SU-DHL-6 (cell line): Measurements from ENCODE around the gene ERI2.

Source experiments
- H2AFZ ChIP-seq: fragments of 200-600 bp; sonication (generic); 2 replicates; pipeline ENCODE4 v1.6.1; 2014; ENCODE audit warnings: low read depth, mild to moderate bottlenecking, moderate library complexity, mixed read lengths, antibody characterized with exemption, low read length; ENCODE audit not compliant: severe bottlenecking
- H3F3A ChIP-seq: fragments of 200-600 bp; shearing (Covaris generic); 2 replicates; pipeline ENCODE4 v1.6.0; 2016; ENCODE audit warnings: antibody characterized with exemption, mild to moderate bottlenecking; ENCODE audit not compliant: insufficient read depth
- H3K27ac ChIP-seq: fragments of 200-600 bp; sonication (generic); 2 replicates; pipeline ENCODE4 v1.5.1; 2016; ENCODE audit warnings: low read depth, mild to moderate bottlenecking, low read length, moderate library complexity, mixed read lengths
- H3K27me3 ChIP-seq: fragments of 200-600 bp; sonication (generic), shearing (Covaris generic); 2 replicates; pipeline ENCODE4 v1.6.0; 2014; ENCODE audit warnings: mild to moderate bottlenecking, low read length
- H3K36me3 ChIP-seq: fragments of 200-600 bp; sonication (generic); 2 replicates; pipeline ENCODE4 v1.6.1; 2014; ENCODE audit warnings: mild to moderate bottlenecking, low read length, mixed read lengths
- H3K4me2 ChIP-seq: fragments of 300-600, 200-600 bp; shearing (Covaris generic), sonication (generic); 2 replicates; pipeline ENCODE4 v1.6.0; 2014; ENCODE audit warnings: low read length, low read depth, mild to moderate bottlenecking; ENCODE audit not compliant: poor library complexity, severe bottlenecking
- H3K4me3 ChIP-seq: fragments of 200-600 bp; sonication (generic); 2 replicates; pipeline ENCODE4 v1.5.1; 2014; ENCODE audit warnings: antibody characterized with exemption, low read length, mild to moderate bottlenecking, mixed read lengths; ENCODE audit not compliant: insufficient read depth, poor library complexity, severe bottlenecking
- H3K79me2 ChIP-seq: fragments of 200-600 bp; sonication (generic); 2 replicates; pipeline ENCODE4 v1.6.1; 2014; ENCODE audit warnings: mild to moderate bottlenecking, low read length, moderate library complexity; ENCODE audit not compliant: insufficient read depth
- H3K9ac ChIP-seq: fragments of 200-600 bp; sonication (generic); 2 replicates; pipeline ENCODE4 v1.7.0; 2014; ENCODE audit warnings: mild to moderate bottlenecking, low read length
- H3K9me2 ChIP-seq: fragments of 200-600 bp; sonication (generic); replicated peaks from 2 replicates; pipeline ENCODE4 v1.6.1; 2014; ENCODE audit warnings: low read length; ENCODE audit not compliant: insufficient read depth
- H3K9me3 ChIP-seq: fragments of 200-600 bp; sonication (generic); 2 replicates; pipeline ENCODE4 v1.6.1; 2014; ENCODE audit warnings: low read length, mixed read lengths; ENCODE audit not compliant: insufficient read depth
- H4K20me1 ChIP-seq: fragments of 200-600 bp; sonication (generic); 2 replicates; pipeline ENCODE4 v1.6.1; 2014; ENCODE audit warnings: low read depth, mild to moderate bottlenecking, antibody characterized with exemption, low read length, moderate library complexity, mixed read lengths
- EZH2phosphoT487 ChIP-seq: fragments of 200-600 bp; sonication (generic), shearing (Covaris generic); conservative IDR thresholded peaks from 2 replicates; pipeline ENCODE4 v1.6.1; 2018; ENCODE audit warnings: mild to moderate bottlenecking, antibody characterized with exemption, low read length, moderate library complexity, mixed read lengths
- TF ChIP-seq, protein P1 (sequence below): fragments of 200-600 bp; sonication (generic); IDR thresholded peaks from one replicate; pipeline ENCODE4 v1.5.1; 2017; ENCODE audit warnings: antibody characterized with exemption, mild to moderate bottlenecking, low read length, moderate library complexity; ENCODE audit not compliant: insufficient read depth, poor library complexity, severe bottlenecking

Gene ERI2

DNA sequence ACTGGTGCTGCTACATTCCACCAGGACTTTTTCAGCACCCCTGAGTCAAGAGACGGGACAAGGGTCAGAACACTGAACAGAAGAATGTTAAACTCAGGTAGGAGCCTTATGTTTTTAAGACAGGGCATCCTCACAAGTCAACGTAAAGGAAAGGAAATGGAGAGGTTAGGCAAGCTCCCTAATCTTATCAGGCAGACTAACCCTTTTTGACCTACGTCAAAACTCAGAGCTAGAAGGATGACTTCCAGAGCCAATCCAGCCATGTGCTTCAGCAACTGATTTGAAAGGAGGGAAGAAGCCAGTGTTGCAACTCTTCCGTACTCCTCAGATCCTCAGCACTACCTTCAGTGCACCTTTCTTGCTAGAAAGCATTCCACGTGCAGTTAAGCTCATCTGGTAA, 46.9 kb upstream of the ERI2 start:
- H3K27ac ChIP-seq, result no peak overlapping the region
- H3K9ac ChIP-seq, result no peak overlapping the region
- no peaks in the 10 kb centered on the region for H3K36me3 ChIP-seq
- H3K9me2 ChIP-seq, result no peaks in the 10 kb centered on the region
- H3K4me3 ChIP-seq, result no peak overlapping the region
- H4K20me1 ChIP-seq, result no peaks in the 10 kb centered on the region
- no peaks in the 10 kb centered on the region for H3K9me3 ChIP-seq
- TF ChIP-seq EZH2phosphoT487, result no peak
- TF ChIP-seq, protein P1, sequence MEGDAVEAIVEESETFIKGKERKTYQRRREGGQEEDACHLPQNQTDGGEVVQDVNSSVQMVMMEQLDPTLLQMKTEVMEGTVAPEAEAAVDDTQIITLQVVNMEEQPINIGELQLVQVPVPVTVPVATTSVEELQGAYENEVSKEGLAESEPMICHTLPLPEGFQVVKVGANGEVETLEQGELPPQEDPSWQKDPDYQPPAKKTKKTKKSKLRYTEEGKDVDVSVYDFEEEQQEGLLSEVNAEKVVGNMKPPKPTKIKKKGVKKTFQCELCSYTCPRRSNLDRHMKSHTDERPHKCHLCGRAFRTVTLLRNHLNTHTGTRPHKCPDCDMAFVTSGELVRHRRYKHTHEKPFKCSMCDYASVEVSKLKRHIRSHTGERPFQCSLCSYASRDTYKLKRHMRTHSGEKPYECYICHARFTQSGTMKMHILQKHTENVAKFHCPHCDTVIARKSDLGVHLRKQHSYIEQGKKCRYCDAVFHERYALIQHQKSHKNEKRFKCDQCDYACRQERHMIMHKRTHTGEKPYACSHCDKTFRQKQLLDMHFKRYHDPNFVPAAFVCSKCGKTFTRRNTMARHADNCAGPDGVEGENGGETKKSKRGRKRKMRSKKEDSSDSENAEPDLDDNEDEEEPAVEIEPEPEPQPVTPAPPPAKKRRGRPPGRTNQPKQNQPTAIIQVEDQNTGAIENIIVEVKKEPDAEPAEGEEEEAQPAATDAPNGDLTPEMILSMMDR, result no peak
- no peak overlapping the region for H3K4me2 ChIP-seq
- no peaks in the 10 kb centered on the region for H3F3A ChIP-seq
- no peak overlapping the region for H2AFZ ChIP-seq
- H3K27me3 ChIP-seq, result no peaks in the 10 kb centered on the region
- no peaks in the 10 kb centered on the region for H3K79me2 ChIP-seq

DNA sequence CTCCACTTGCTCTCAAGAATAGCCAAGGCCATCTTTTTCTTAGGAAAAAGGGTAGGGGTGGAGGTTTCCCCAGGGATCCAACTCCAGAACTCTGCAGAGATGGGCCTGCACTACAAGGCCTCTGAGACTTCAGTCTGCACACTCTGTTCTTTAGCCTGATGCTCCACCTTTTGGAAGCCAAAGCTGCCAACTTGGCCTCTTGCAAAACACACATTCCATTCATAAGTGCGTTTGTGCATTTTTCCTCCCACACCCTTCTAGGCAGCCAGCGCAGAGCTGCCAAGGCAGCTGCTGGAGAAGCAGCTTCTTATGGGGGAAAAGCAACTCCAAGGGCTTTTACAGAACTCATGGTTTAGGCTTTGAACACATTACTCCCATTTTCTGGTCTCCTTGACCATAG, 45.3 kb upstream of the ERI2 start:
- Histone ChIP-seq H3K9me3 (no peaks in the 10 kb centered on the region), H3K79me2 (no peaks in the 10 kb centered on the region), H4K20me1 (no peaks in the 10 kb centered on the region), H3K27me3 (no peaks in the 10 kb centered on the region), H3K36me3 (no peaks in the 10 kb centered on the region), H3K4me2 (no peak overlapping the region), H2AFZ (no peak overlapping the region), H3K9me2 (no peaks in the 10 kb centered on the region), H3K27ac (no peak overlapping the region), H3F3A (no peaks in the 10 kb centered on the region), H3K9ac (no peak overlapping the region), H3K4me3 (no peak overlapping the region)
- TF ChIP-seq, protein P1, result no peak
- no peak for TF ChIP-seq EZH2phosphoT487

DNA sequence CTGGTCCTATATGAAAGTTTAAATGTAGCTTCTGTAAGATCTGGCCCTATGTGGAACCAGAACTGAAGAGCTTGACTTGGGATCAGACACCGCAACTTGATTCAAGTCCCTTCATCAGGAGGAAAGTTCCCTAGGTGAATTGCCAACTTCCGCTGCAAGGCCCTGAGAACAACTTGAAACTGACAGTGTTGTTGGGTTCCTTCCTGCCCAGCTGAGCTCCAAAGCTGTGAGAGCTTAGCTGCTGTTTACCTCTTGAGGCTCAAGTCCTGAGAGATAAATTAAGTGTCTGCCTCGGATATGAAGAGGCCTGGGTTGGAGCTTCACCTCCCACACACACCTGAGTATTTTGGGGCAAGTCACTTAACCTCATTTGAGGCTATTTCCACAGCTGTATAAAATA, 44.7 kb upstream of the ERI2 start:
- H3K36me3 ChIP-seq, result no peaks in the 10 kb centered on the region; the same call in 1 of the 2 replicates
- H3K9me3 ChIP-seq, result no peaks in the 10 kb centered on the region
- H3K27me3 ChIP-seq, result no peaks in the 10 kb centered on the region
- H3K4me3 ChIP-seq, result no peak overlapping the region
- H3K4me2 ChIP-seq, result no peak overlapping the region
- no peaks in the 10 kb centered on the region for H3K9me2 ChIP-seq
- no peak overlapping the region for H2AFZ ChIP-seq
- H3K79me2 ChIP-seq, result no peaks in the 10 kb centered on the region
- no peaks in the 10 kb centered on the region for H3F3A ChIP-seq
- no peak overlapping the region for H3K9ac ChIP-seq
- no peak for TF ChIP-seq EZH2phosphoT487
- TF ChIP-seq, protein P1, result no peak
- no peaks in the 10 kb centered on the region for H4K20me1 ChIP-seq
- no peak overlapping the region for H3K27ac ChIP-seq
